D721Med (cell line): ENCODE data around the gene SMC1B.

ENCODE experiments used
- DNase-seq: peaks from one replicate; pipeline ENCODE4 v3.0.0; 2011; ENCODE audit warnings: low spot score; ENCODE audit not compliant: insufficient read length
- FAIRE-seq: peaks from 2 replicates; lab custom pipeline; 2011; peaks lifted over from hg19 to GRCh38; lab: Jason Lieb, UNC
- CTCF ChIP-seq: IDR thresholded peaks from 2 replicates; pipeline ENCODE4 v1.5.1; 2012; ENCODE audit warnings: mild to moderate bottlenecking, control low read depth; ENCODE audit not compliant: insufficient read depth; ENCODE audit errors: missing control alignments

SMC1B gene

GRCh38 chr22:45413368-45414211 is at the start of gene SMC1B, which contains the start of gene RIBC2:
Gene SMC1B, minus strand, starts transcription at chr22:45413599. Its CDS starts 32 bp downstream, at chr22:45413567.
Gene RIBC2, plus strand, starts transcription at chr22:45413693. Its CDS starts 194 bp downstream, at chr22:45413887.
- TF ChIP-seq CTCF = no peak
- DNase-seq (no peak), FAIRE-seq (no peak)

- no peak for FAIRE-seq
Observed at GRCh38 chr22:45462034-45462655, 48.7 kb upstream of the SMC1B start.

GRCh38 chr22:45460288-45461109 is 47.1 kb upstream of the SMC1B start:
- no peak for TF ChIP-seq CTCF
- DNase-seq (no peak), FAIRE-seq (no peak)

More at GRCh38 chr22:45462034-45462655, 48.7 kb upstream of the SMC1B start:
- no peak for TF ChIP-seq CTCF
- DNase-seq = no peak

- TF ChIP-seq CTCF = no peak
- FAIRE-seq = no peak
- DNase-seq = no peak
Observed at GRCh38 chr22:45459235-45459634, 45.8 kb upstream of the SMC1B start.

- DNase-seq = no peak
- no peak for TF ChIP-seq CTCF
- FAIRE-seq = no peak
Observed at GRCh38 chr22:45458532-45458931, 45.1 kb upstream of the SMC1B start.

- DNase-seq (no peak), FAIRE-seq (no peak)
Observed at GRCh38 chr22:45456811-45457210, 43.4 kb upstream of the SMC1B start.

More at GRCh38 chr22:45456811-45457210, 43.4 kb upstream of the SMC1B start:
- TF ChIP-seq CTCF = no peak
